ENCODE measurements around the gene ULK3. TPM values are rescaled to one million over a fixed set of nuclear protein-coding genes. Genes with fewer than 3 reads are reported as not detected.

The ULK3 gene
- total and polyA plus RNA-seq, 2 donors (not counting 1 experiment from before 2014, with no cell fraction given) = 51.1 to 108 TPM

GRCh38 chr15:74812533-74812932 is 30.4 kb downstream of the ULK3 start, which contains the start of gene LMAN1L:
LMAN1L (plus strand) TSS chr15:74812835; CDS start chr15:74812855, 20 bp downstream.
- no peak for ATAC-seq (ENCODE audit: low read depth)
- ChIA-PET CTCF (interaction anchor here (0.5 to 37.1 kb wide), 2 partner anchors 33 to 575 kb away, joined by 3 to 2548 read pairs; partner anchors contain the start of gene CSK), POLR2A (no interaction called here)
- H3K27me3 Mint-ChIP-seq = no peaks in the 10 kb centered on the region
- no peak within 1 kb of the TSS for H3K4me3 Mint-ChIP-seq
- no peak for DNase-seq
- peaks cover 0 to 2% (median 0%) of the 10 kb centered on the region in 4 experiments for H3K27me3 ChIP-seq (replicated peaks in 1 of 4; ENCODE audit: control extremely low read depth in 1 of 4, control insufficient read depth in 3 of 4, insufficient read depth in 4 of 4, low read length in 3 of 4)
- H3K36me3 ChIP-seq (replicated peaks in 1 of 2; ENCODE audit: control extremely low read depth in 1 of 2, control insufficient read depth in 1 of 2, extremely low read depth in 1 of 2, insufficient read depth in 2 of 2, low read length in 1 of 2) = no peaks in the 10 kb centered on the region
- TF ChIP-seq CTCF (IDR thresholded peaks at IDR 0.05) (no peak), EZH2 (IDR thresholded peaks at IDR 0.05; ENCODE audit: borderline replicate concordance, insufficient read depth, low read depth, low read length, poor library complexity, severe bottlenecking) (no peak)
- peaks cover 16 to 34% of the 10 kb centered on the region in 2 donors for H3K4me1 ChIP-seq (ENCODE audit: control insufficient read depth in 2 of 2, insufficient read depth in 2 of 2, low read length in 2 of 2)
- intact Hi-C loops (cut with micrococcal nuclease) = no loop called here
- H3K9me3 ChIP-seq (ENCODE audit: control extremely low read depth in 1 of 3, control insufficient read depth in 2 of 3, insufficient read depth in 1 of 3, low read length in 2 of 3) = no peaks in the 10 kb centered on the region
- H3K4me1 Mint-ChIP-seq = peaks cover 28% of the 10 kb centered on the region
- H3K27ac Mint-ChIP-seq = no peak within 1 kb of the TSS
- peaks cover 4% of the 10 kb centered on the region for H3K79me2 ChIP-seq (ENCODE audit: control insufficient read depth, insufficient read depth, low read length)
- H3K4me3 ChIP-seq (ENCODE audit: control extremely low read depth in 1 of 5, extremely low read depth in 1 of 5, insufficient read depth in 1 of 5, low read depth in 2 of 5, low read length in 4 of 5) = no peak within 1 kb of the TSS
- H3K27ac ChIP-seq (ENCODE audit: low read length in 2 of 2) = no peak within 1 kb of the TSS
- H3K4me2 ChIP-seq (replicated peaks; ENCODE audit: low read depth, low read length, poor library complexity, severe bottlenecking) = no peak within 1 kb of the TSS
- H4K20me1 ChIP-seq (ENCODE audit: control insufficient read depth, insufficient read depth, low read length, poor library complexity, severe bottlenecking) = no peaks in the 10 kb centered on the region
- 95% methylated on average over 10 of the region's 12 CpGs for WGBS (ENCODE audit: insufficient coverage)
- no peaks in the 10 kb centered on the region for H3K9me3 Mint-ChIP-seq (ENCODE audit: insufficient read depth)
- H3K9ac ChIP-seq (ENCODE audit: low read length) = no peak within 1 kb of the TSS
- H2AFZ ChIP-seq (ENCODE audit: insufficient read depth, low read depth, low read length, poor library complexity, severe bottlenecking) = no peak within 1 kb of the TSS

- no peak overlapping the region for H3K4me2 ChIP-seq (replicated peaks; ENCODE audit: low read depth, low read length, poor library complexity, severe bottlenecking)
- CTCF ChIA-PET = interaction anchor here (0.6 to 37.1 kb wide), 5 partner anchors 10 to 379 kb away, joined by 3 to 2548 read pairs (median 5); partner anchors contain the start of gene CSK
- peaks cover 3% of the 10 kb centered on the region for H4K20me1 ChIP-seq (ENCODE audit: control insufficient read depth, insufficient read depth, low read length, poor library complexity, severe bottlenecking)
- no peak for ATAC-seq (ENCODE audit: low read depth)
- H3K4me3 ChIP-seq (ENCODE audit: control extremely low read depth in 1 of 5, extremely low read depth in 1 of 5, insufficient read depth in 1 of 5, low read depth in 2 of 5, low read length in 4 of 5) = no peak overlapping the region
- no peak for DNase-seq
- POLR2A ChIA-PET = no interaction called here
- TF ChIP-seq EZH2 (IDR thresholded peaks at IDR 0.05; ENCODE audit: borderline replicate concordance, insufficient read depth, low read depth, low read length, poor library complexity, severe bottlenecking) = no peak
- TF ChIP-seq CTCF (IDR thresholded peaks at IDR 0.05) = no peak
- H3K27me3 ChIP-seq (replicated peaks in 1 of 4; ENCODE audit: control extremely low read depth in 1 of 4, control insufficient read depth in 3 of 4, insufficient read depth in 4 of 4, low read length in 3 of 4) = no peaks in the 10 kb centered on the region
- intact Hi-C loops (cut with micrococcal nuclease) = no loop called here
- peaks cover 4% of the 10 kb centered on the region for H3K79me2 ChIP-seq (ENCODE audit: control insufficient read depth, insufficient read depth, low read length)
- H3K9me3 ChIP-seq (ENCODE audit: control extremely low read depth in 1 of 3, control insufficient read depth in 2 of 3, insufficient read depth in 1 of 3, low read length in 2 of 3) = no peaks in the 10 kb centered on the region
- H3K36me3 ChIP-seq (replicated peaks in 1 of 2; ENCODE audit: control extremely low read depth in 1 of 2, control insufficient read depth in 1 of 2, extremely low read depth in 1 of 2, insufficient read depth in 2 of 2, low read length in 1 of 2) = no peaks in the 10 kb centered on the region
- H3K27ac Mint-ChIP-seq = peak overlapping the region; percentile 10
- H2AFZ ChIP-seq (ENCODE audit: insufficient read depth, low read depth, low read length, poor library complexity, severe bottlenecking) = no peak overlapping the region
- H3K9ac ChIP-seq (ENCODE audit: low read length) = no peak overlapping the region
- peaks cover 28% of the 10 kb centered on the region for H3K4me1 Mint-ChIP-seq
- H3K4me3 Mint-ChIP-seq = no peak overlapping the region
- no peak overlapping the region for H3K27ac ChIP-seq (ENCODE audit: low read length in 2 of 2)
- 55% methylated on average over 3 of the region's 3 CpGs for WGBS (ENCODE audit: insufficient coverage)
- no peaks in the 10 kb centered on the region for H3K9me3 Mint-ChIP-seq (ENCODE audit: insufficient read depth)
- peaks cover 16 to 24% of the 10 kb centered on the region in 2 donors for H3K4me1 ChIP-seq (ENCODE audit: control insufficient read depth in 2 of 2, insufficient read depth in 2 of 2, low read length in 2 of 2)
- H3K27me3 Mint-ChIP-seq = no peaks in the 10 kb centered on the region
These were observed 33.0 kb downstream of the ULK3 start for GRCh38 chr15:74809956-74810355.
